Measurements from ENCODE around the gene SPATA33.

The SPATA33 gene

DNA sequence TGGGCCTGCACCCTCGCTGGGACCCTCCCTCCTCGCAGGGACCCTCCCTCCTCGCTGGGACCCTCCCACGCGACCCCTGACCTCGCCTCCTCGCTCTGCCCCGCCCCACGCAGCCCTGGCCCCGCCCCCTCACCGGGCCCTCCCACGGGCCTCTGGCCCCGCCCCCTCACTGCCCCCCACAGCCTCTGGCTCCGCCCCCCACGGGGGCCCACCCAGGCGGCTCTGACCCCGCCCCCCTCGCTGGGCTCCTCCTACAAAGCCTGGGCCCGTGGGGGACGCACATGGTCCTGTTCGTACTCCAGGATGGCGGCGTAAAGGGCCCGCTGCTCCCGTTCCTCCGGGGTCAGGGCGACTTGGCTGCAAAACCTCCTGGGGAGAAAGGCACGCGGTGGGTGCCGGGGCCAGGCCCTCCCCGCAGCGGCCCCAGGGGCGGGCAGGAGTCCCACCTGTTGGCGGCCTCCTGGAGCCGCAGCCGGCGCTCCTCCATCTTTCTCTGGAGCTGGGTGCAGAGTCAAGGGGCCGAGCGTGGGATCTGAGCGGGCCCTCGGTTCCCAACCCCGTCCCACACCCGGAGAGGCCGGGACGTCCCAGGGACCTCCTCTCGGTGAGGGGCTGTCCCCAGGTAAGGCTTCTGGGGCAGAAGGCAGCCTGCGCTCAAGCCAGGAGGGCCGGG, 54.1 kb downstream of the SPATA33 start:
- DNase-seq = peak; percentile 47 to 61

DNA sequence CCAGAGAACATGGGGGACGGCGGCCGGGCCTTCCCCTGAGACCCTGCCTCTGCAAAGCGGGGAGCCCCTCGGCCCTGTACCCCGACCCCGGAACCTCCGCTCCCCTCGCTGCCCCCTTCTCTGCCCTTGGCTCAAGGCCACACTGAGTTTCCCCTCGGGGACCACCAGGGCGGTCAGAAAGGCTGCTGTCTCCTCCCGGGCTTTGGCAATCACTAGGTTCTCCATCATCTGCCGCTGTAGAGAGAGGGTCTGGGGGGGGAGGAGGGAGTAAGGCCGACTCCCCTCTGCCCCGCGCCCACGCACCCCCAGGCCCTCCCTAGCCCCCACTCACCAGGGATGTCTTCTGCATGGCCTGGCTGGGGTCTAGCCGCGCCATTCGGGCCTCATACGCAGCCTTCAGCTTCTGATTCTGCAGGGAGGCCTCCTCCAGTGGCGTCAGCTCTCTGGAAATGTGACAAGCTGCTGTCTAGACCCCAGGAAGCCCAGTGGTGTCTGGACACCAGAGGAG, 54.7 kb downstream of the SPATA33 start:
- DNase-seq = peak in 1 of 2 experiments; percentile 21

DNA sequence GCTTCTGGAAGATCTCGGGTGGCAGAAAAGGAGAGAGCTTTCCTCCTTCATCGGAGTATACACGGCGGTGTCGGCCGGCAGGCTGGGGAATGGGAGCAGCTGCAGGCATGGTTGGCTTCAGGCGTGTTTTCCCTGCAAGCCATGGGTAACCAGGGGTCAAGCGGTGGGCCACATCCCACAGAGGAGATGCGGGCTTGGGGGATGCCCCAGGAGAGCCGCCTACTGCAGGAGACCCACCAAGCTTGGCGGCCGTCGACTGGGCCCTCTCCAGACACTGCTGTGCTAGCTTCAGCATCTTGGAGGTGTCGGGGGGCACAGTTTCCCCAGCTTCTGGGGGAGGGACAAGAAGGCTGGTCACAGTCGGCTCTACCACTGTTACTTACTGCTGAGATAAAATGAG, 58.9 kb downstream of the SPATA33 start:
- DNase-seq = no peak

DNA sequence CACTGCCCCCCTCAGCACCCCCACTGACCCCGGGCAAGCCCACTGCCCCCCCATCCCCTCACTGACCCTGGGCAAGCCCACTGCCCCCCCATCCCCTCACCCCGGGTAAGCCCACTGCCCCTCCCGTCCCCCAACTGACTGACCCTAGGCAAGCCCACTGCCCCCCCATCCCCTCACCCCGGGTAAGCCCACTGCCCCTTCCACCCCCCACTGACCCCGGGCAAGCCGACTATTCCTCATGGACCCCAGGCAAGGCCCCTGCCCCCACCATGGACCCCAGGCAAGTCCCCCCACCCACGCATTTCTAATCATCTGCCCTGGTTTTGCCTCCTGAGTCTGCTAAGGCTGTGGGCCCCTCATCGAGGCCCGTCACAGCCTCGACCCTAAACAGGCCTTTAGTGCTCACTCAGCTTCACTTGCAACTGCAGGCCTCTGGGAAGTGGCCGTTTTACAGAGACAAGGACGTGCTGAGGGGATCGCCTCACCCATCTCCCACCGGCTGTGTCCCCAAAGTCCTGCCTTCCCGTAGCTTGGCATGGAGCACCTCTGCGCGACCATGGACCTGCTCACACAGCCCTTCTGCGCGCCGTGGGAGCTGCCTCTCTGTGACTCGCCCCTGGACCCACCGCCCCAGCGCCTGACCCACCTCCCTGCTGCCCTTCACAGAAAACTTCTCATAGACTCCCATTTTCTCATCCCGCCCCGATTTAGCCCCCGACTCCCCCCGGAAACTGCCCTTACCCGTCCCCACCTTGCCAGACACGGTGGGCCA, 59.5 kb downstream of the SPATA33 start:
- no peak for DNase-seq

DNA sequence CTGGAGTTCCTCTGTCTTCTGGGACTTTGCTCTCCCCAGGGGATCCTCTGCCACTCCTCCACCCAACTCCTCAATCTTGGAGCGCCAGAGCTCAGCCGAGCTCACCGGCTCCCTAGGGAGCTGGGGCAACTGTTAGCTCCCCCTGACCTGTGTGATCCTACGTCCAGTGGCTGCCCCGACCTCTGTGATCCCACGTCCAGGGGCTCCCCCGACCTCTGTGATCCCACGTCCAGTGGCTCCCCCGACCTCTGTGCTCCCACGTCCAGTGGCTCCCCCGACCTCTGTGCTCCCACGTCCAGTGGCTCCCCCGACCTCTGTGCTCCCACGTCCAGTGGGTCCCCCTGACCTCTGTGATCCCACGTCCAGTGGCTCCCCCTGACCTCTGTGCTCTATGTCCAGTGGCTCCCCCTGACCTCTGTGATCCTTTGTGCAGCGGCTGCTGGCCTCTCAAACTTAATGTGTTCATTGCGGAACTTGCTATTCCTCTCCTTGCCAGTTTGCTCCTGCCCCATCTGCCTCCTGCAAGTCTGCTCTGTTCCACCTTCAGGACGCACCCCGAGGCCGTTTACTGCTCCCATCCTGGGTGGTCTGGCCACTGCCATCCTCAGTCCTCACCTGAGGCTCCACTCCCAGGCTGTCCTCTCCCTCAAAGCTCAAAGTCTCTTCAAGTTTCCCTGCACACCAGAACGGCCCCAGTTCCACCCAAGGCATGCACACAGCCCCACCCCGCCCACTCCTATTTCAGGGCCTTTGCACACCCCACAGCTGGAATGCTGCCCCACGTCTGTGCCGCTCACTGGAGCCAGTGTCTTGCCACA, 60.3 kb downstream of the SPATA33 start:
- DNase-seq = no peak

Measured in SHP77 (cell line).